Right atrium auricular region (tissue), 2 donors: Measurements from ENCODE around the gene CLDN6. TPM values are rescaled to one million over a fixed set of nuclear protein-coding genes. Genes with fewer than 3 reads are reported as not detected.

Experiments used
- DNase-seq: peaks from one replicate; pipeline ENCODE4 v3.0.0-alpha.2; 2019; ENCODE audit warnings: low spot score
- H3K27ac ChIP-seq, 2 donors: fragments of 200-600 bp; sonication (generic); 1 replicate in 1 of 2; 2 replicates in 1 of 2; pipeline ENCODE4 v1.5.1; 2016 to 2019
- H3K27me3 ChIP-seq, 2 donors: fragments of 200-600 bp; sonication (generic); one replicate each; pipeline versions ENCODE4 v1.5.1 to v1.6.0; 2017 to 2019
- H3K36me3 ChIP-seq: fragments of 200-600 bp; sonication (generic); one replicate; pipeline ENCODE4 v1.5.1; 2016
- H3K4me1 ChIP-seq, 2 donors: fragments of 200-600 bp; sonication (generic); one replicate each; pipeline versions ENCODE4 v1.5.1 to v1.6.0; 2017 to 2019
- H3K4me3 ChIP-seq, 2 donors: fragments of 200-600 bp; sonication (generic); 1 replicate in 1 of 2; 2 replicates in 1 of 2; pipeline ENCODE4 v1.5.1; 2017 to 2019; ENCODE audit warnings: mild to moderate bottlenecking in 1 of 2, moderate library complexity in 1 of 2
- H3K9me3 ChIP-seq, 2 donors: fragments of 200-600 bp; sonication (generic); one replicate each; pipeline ENCODE4 v1.5.1; 2019
- total RNA-seq, 2 donors: library from RNA; depleted of rRNA; stranded (reverse); fragments of >200 nt; gene quantifications; one replicate each; pipeline ENCODE4 v1.1.0, GENCODE V29; 2016
- TF ChIP-seq, protein P1 (sequence below), 2 donors: fragments of 200-600 bp; sonication (generic); IDR thresholded peaks; one replicate each; pipeline ENCODE4 v1.5.1; 2019; ENCODE audit warnings: antibody characterized with exemption in 2 of 2

Gene CLDN6
- total RNA-seq, 2 donors from 2014 or later = not detected

DNA sequence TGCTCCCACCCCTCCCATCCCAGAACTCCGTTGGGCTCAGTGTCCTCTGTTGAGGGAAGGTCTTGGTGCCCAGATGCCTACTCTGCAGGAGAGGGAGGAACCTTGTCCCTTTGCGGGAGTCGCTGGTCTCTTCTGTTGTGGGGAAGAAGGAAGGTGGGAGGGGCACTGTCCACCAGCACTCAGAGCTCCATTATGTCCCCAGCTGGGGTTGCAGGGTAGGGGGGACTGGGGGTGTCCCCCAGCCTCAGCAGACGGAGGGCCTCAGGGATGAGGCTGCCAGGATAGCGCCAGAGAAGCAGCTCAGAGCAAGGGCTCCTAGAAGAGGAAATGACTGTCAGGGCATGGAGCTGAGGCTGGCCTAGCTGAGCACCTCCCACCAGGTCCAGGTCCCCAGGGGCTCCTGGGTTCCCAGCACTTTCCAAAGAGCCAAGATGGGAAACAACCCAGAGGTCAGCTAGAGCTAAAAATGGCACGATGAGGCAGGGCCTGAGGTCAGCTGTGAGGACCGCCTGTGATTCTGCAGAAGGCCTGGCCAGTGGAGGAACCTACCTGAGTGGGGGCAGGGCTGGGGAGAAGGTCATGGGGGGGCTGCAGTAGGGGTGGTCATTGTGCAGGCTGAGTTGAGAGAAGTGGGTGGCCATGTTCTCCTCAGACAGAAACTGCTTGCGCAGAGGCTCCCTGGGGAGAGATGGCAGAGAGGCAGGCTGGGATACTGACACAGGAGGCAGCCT is 4.9 kb upstream of the CLDN6 start:
- no peaks in the 10 kb centered on the region for H3K9me3 ChIP-seq
- peaks cover 13% of the 10 kb centered on the region for H3K36me3 ChIP-seq
- H3K4me1 ChIP-seq = peaks cover 0 to 54% of the 10 kb centered on the region in 2 donors
- peak overlapping the region; percentile 46 to 74 for H3K4me3 ChIP-seq
- H3K27ac ChIP-seq = peak overlapping the region; percentile 95 to 99
- peaks cover 0 to 7% of the 10 kb centered on the region in 2 donors for H3K27me3 ChIP-seq
- TF ChIP-seq, protein P1, sequence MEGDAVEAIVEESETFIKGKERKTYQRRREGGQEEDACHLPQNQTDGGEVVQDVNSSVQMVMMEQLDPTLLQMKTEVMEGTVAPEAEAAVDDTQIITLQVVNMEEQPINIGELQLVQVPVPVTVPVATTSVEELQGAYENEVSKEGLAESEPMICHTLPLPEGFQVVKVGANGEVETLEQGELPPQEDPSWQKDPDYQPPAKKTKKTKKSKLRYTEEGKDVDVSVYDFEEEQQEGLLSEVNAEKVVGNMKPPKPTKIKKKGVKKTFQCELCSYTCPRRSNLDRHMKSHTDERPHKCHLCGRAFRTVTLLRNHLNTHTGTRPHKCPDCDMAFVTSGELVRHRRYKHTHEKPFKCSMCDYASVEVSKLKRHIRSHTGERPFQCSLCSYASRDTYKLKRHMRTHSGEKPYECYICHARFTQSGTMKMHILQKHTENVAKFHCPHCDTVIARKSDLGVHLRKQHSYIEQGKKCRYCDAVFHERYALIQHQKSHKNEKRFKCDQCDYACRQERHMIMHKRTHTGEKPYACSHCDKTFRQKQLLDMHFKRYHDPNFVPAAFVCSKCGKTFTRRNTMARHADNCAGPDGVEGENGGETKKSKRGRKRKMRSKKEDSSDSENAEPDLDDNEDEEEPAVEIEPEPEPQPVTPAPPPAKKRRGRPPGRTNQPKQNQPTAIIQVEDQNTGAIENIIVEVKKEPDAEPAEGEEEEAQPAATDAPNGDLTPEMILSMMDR (IDR thresholded peaks at IDR 0.05) = no peak
- no peak for DNase-seq

DNA sequence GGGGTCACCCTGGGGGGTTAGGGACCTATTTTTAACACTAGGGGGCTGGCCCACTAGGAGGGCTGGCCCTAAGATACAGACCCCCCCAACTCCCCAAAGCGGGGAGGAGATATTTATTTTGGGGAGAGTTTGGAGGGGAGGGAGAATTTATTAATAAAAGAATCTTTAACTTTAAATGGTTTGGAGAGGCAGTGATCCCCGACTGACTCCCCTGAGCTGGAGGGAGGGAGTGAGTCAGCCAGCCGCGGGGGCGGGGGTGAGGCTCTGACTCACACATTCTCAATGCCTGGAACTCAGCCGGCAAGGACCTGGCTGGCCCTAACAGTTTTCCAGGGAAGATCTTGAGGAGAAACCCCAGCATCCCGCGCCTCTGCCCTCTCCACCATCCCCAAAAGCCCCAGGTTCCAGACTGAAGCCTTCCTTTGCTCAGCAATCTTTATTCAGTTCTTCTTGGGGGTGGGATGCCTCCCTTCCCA is 4.3 kb upstream of the CLDN6 start:
- TF ChIP-seq, protein P1 (IDR thresholded peaks at IDR 0.05) = no peak
- peak; percentile 97 for DNase-seq
- Histone ChIP-seq H3K27me3 (peaks cover 0 to 11% of the 10 kb centered on the region in 2 donors), H3K4me3 (peak overlapping the region; percentile 74 to 94), H3K9me3 (no peaks in the 10 kb centered on the region), H3K4me1 (peaks cover 0 to 56% of the 10 kb centered on the region in 2 donors), H3K36me3 (peaks cover 11% of the 10 kb centered on the region), H3K27ac (peak overlapping the region; percentile 95 to 99)

DNA sequence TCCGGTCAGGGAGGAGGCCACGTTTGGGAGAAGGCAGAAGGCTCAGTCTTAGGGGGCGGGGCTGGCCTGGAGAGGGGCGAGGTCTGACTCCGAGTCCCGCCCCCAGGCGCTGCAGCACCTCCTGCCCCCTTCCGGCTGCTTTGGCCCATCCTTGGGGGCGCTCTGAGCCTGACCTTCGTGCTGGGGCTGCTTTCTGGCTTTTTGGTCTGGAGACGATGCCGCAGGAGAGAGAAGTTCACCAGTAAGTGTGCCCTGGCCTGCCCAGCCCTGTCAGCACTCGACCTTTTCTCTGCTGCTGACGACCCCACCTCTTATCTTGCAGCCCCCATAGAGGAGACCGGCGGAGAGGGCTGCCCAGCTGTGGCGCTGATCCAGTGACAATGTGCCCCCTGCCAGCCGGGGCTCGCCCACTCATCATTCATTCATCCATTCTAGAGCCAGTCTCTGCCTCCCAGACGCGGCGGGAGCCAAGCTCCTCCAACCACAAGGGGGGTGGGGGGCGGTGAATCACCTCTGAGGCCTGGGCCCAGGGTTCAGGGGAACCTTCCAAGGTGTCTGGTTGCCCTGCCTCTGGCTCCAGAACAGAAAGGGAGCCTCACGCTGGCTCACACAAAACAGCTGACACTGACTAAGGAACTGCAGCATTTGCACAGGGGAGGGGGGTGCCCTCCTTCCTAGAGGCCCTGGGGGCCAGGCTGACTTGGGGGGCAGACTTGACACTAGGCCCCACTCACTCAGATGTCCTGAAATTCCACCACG is 3.6 kb upstream of the CLDN6 start:
- Histone ChIP-seq H3K9me3 (no peaks in the 10 kb centered on the region), H3K4me1 (peaks cover 0 to 56% of the 10 kb centered on the region in 2 donors), H3K36me3 (peaks cover 5% of the 10 kb centered on the region), H3K27me3 (peaks cover 0 to 11% of the 10 kb centered on the region in 2 donors), H3K4me3 (peak overlapping the region; percentile 74 to 94), H3K27ac (peak overlapping the region; percentile 95 to 99)
- TF ChIP-seq, protein P1 (IDR thresholded peaks at IDR 0.05) = peak in 1 of 2 donors; percentile 45
- DNase-seq = peak; percentile 80

DNA sequence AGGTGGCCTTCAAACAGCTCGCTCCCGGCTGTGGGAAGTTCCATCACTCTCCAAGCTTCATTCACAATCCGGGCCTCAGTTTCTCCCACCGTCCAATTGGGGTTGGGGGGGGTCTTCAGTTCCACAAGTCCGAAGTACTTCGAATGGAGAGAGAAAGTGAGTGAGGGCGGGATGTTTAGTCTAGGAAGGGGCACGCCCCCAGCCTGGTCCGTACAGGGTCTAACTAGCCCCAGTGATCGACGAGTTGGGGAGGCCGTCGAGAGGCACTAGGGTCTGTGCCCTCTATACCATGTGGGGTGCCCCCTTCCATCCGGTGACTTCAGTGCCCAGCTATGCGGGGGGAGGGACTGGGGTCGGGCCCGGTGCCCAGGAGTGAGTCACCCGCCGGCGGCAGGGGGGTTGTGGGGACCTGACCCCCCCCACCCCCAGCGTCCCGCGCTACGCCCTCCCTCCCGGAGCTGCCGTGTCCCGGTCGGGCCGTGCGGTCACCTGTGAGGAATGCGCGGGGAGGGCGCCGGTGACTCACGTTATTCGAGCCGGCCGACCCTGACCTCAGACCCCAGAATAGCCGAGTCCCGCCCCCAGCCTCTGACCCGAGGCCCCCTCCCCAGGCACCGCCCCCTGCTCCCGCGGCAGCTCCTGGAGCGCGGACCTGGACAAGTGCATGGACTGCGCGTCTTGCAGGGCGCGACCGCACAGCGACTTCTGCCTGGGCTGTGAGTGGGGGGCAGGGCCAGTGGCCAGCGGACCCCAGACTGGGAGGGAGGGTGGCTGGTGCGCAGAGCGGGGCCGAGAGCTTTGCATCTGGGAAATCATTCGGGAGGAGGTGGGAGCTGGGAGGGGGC is 2.8 kb upstream of the CLDN6 start:
- Histone ChIP-seq H3K9me3 (no peaks in the 10 kb centered on the region), H3K36me3 (no peaks in the 10 kb centered on the region), H3K4me3 (peak overlapping the region; percentile 74 to 94), H3K27me3 (peaks cover 0 to 11% of the 10 kb centered on the region in 2 donors), H3K4me1 (peaks cover 0 to 56% of the 10 kb centered on the region in 2 donors), H3K27ac (peak overlapping the region; percentile 95 to 99)
- peak; percentile 85 for DNase-seq
- TF ChIP-seq, protein P1 (IDR thresholded peaks at IDR 0.05) = no peak

DNA sequence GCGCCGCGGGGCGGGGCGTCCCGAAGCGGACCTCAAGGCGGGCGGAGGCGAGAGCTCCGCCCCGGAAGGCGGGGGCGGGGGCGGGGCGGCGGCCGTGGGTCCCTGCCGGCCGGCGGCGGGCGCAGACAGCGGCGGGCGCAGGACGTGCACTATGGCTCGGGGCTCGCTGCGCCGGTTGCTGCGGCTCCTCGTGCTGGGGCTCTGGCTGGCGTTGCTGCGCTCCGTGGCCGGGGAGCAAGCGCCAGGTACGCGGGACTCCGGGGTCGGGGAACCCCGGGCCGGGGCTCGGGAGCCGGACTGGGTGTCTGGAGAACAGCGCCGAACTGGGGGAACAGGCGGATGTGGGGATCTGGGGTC is 2.2 kb upstream of the CLDN6 start, which contains the start of gene TNFRSF12A:
Gene TNFRSF12A, plus strand, starts transcription at position 122 of the 357 bp plus-strand sequence. Its CDS starts 30 bp downstream, at position 152.
- H3K4me1 ChIP-seq = peaks cover 0 to 56% of the 10 kb centered on the region in 2 donors
- no peaks in the 10 kb centered on the region for H3K9me3 ChIP-seq
- H3K27me3 ChIP-seq = peaks cover 0 to 11% of the 10 kb centered on the region in 2 donors
- TF ChIP-seq, protein P1 (IDR thresholded peaks at IDR 0.05) = peak in 1 of 2 donors; percentile 26
- DNase-seq = peak; percentile 86
- peak within 1 kb of the TSS; percentile 74 to 94 for H3K4me3 ChIP-seq
- no peaks in the 10 kb centered on the region for H3K36me3 ChIP-seq
- H3K27ac ChIP-seq = peak within 1 kb of the TSS; percentile 95 to 99
